Thoracic aorta (tissue), 2 donors: Measurements from ENCODE around the gene SLC44A2. TPM values are rescaled to one million over a fixed set of nuclear protein-coding genes. Genes with fewer than 3 reads are reported as not detected.

Experiments used
- ATAC-seq: fragments of 150-250 bp; one replicate; pipeline ENCODE4 v1.8.0; 2017; ENCODE audit warnings: low read depth; ENCODE audit not compliant: insufficient number of reproducible peaks, low FRiP score
- DNase-seq: peaks from one replicate; pipeline ENCODE4 v3.0.0-alpha.2; 2020; ENCODE audit warnings: low spot score
- H3K27ac ChIP-seq, 2 donors: fragments of 200-600 bp; sonication (generic); 1 replicate in 1 of 2; 2 replicates in 1 of 2; pipeline ENCODE4 v1.5.1; 2016; ENCODE audit warnings: mild to moderate bottlenecking in 2 of 2, moderate library complexity in 2 of 2
- H3K27me3 ChIP-seq: fragments of 200-600 bp; sonication (generic); replicated peaks from 2 replicates; pipeline ENCODE4 v1.6.0; 2016; ENCODE audit warnings: mild to moderate bottlenecking; ENCODE audit not compliant: insufficient read depth
- H3K36me3 ChIP-seq: fragments of 200-600 bp; sonication (generic); one replicate; pipeline ENCODE4 v1.5.1; 2016
- H3K4me1 ChIP-seq, 2 donors: fragments of 200-600 bp; sonication (generic); 1 replicate in 1 of 2; 2 replicates in 1 of 2; pipeline versions ENCODE4 v1.5.1 to v1.6.0; 2016; ENCODE audit warnings: low read depth in 2 of 2, mild to moderate bottlenecking in 1 of 2; ENCODE audit not compliant: control insufficient read depth in 1 of 2
- H3K4me3 ChIP-seq: fragments of 200-600 bp; sonication (generic); 2 replicates; pipeline ENCODE4 v1.5.1; 2016; ENCODE audit warnings: mild to moderate bottlenecking
- H3K9me3 ChIP-seq: fragments of 200-600 bp; sonication (generic); 2 replicates; pipeline ENCODE4 v1.5.1; 2016
- CTCF ChIP-seq: fragments of 200-600 bp; sonication (generic); IDR thresholded peaks from one replicate; pipeline ENCODE4 v1.5.1; 2019; ENCODE audit warnings: antibody characterized with exemption
- total RNA-seq, 2 donors: library from RNA; depleted of rRNA; stranded (reverse); fragments of >200 nt; gene quantifications; one replicate each; pipeline versions ENCODE4 v1.1.0 to v1.2.3, GENCODE V29; 2016

The SLC44A2 gene
- total RNA-seq, 2 donors from 2014 or later = 105 to 748 TPM

- peak overlapping the region in 1 of 2 donors; percentile 6 for H3K27ac ChIP-seq
- peaks cover 7 to 31% of the 10 kb centered on the region in 2 donors for H3K4me1 ChIP-seq
- ATAC-seq (no peak), DNase-seq (no peak)
- H3K27me3 ChIP-seq = no peaks in the 10 kb centered on the region
- H3K36me3 ChIP-seq = peaks cover 31% of the 10 kb centered on the region
- TF ChIP-seq CTCF = no peak
- H3K4me3 ChIP-seq = no peak overlapping the region
- no peaks in the 10 kb centered on the region for H3K9me3 ChIP-seq
Observed at GRCh38 chr19:10643968-10644259, 18.6 kb downstream of the SLC44A2 start.

DNA sequence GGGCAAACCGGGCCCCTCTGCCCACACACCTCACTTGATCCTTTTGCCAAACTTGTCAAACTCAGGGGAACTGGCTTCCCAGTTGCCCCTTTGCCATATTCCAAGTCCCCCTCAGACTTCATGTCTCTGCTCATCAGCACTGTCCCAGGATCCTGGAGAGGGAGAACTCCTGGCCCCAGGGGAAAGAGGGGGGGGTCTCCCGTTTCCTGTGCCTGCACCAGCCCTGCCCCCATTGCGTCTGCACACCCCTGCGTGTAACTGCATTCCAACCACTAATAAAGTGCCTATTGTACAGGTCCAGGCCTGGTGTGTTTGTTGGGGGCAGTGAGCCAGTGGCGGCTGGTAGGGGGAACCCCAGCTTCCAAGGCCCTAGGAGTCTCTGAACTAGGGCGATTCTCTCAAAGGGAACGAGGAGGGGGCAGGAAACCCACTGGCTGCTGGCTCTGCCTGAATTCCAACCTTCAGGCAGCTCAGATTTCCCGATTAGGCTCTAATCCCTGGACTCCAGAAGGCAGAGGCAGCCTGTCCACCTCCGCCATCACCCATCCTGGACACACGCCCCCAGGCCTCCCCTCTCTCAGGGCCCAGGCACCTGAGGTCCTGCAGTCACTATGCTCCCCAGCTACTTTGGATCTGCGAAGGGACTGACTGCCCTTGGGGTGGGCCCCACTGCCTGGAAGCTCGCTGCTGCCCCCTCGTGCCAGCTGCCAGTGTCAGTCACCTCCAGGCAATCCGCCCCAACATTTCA lies 19.1 kb downstream of the SLC44A2 start:
- Histone ChIP-seq H3K36me3 (peaks cover 31% of the 10 kb centered on the region), H3K27me3 (no peaks in the 10 kb centered on the region), H3K27ac (peak overlapping the region in 1 of 2 donors; percentile 6), H3K9me3 (no peaks in the 10 kb centered on the region), H3K4me1 (peaks cover 7 to 31% of the 10 kb centered on the region in 2 donors), H3K4me3 (no peak overlapping the region)
- ATAC-seq = peak; percentile 52
- TF ChIP-seq CTCF = peak; percentile 66
- peak; percentile 52 for DNase-seq

- no peak for DNase-seq
- no peak for TF ChIP-seq CTCF
- Histone ChIP-seq H3K36me3 (peaks cover 15% of the 10 kb centered on the region), H3K27ac (peak overlapping the region; percentile 52 to 75), H3K4me1 (peaks cover 7 to 33% of the 10 kb centered on the region in 2 donors), H3K9me3 (no peaks in the 10 kb centered on the region), H3K4me3 (peak overlapping the region; percentile 12), H3K27me3 (no peaks in the 10 kb centered on the region)
- no peak for ATAC-seq
Observed at GRCh38 chr19:10646456-10647159, 21.3 kb downstream of the SLC44A2 start.

- Histone ChIP-seq H3K9me3 (no peaks in the 10 kb centered on the region), H3K27me3 (no peaks in the 10 kb centered on the region), H3K4me3 (no peak overlapping the region), H3K4me1 (peaks cover 15 to 47% of the 10 kb centered on the region in 2 donors), H3K27ac (no peak overlapping the region), H3K36me3 (no peaks in the 10 kb centered on the region)
- DNase-seq (no peak), ATAC-seq (no peak)
- no peak for TF ChIP-seq CTCF
Observed at GRCh38 chr19:10648360-10648759, 23.0 kb downstream of the SLC44A2 start.

DNA sequence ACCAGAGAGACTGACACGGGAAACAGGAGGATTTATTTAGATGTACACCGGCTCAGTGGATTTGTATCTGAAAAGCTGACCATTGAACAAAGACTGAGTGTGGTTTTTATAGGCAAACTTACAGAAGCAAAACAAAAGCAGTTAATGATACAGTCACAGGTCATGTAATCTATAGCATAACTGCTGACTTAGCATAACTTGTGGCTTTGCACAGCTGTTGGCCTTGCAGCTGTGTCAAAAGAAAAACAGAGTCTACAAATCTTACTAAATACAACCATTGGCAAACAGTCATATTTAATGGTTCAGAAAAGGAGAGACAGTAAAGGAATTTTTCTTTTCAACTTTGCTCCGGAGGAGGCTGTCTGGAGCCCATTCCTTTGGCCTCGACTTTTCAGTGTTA lies 26.5 kb downstream of the SLC44A2 start:
- peaks cover 21 to 40% of the 10 kb centered on the region in 2 donors for H3K4me1 ChIP-seq
- no peak overlapping the region for H3K4me3 ChIP-seq
- H3K27me3 ChIP-seq = no peaks in the 10 kb centered on the region
- H3K27ac ChIP-seq = no peak overlapping the region
- DNase-seq (no peak), ATAC-seq (no peak)
- TF ChIP-seq CTCF = no peak
- H3K36me3 ChIP-seq = no peaks in the 10 kb centered on the region
- H3K9me3 ChIP-seq = no peaks in the 10 kb centered on the region
